Mesenteric fat pad (tissue), 1 donor: ENCODE data around the gene YIPF3. TPM values are rescaled to one million over a fixed set of nuclear protein-coding genes. Genes with fewer than 3 reads are reported as not detected.
"Not testable (repeated sequence)": the region's sequence is repeated elsewhere in the genome, so short reads cannot be mapped to it uniquely, and the experiment has no call there.

Source experiments
- DNase-seq: peaks from one replicate; pipeline ENCODE4 v3.0.0-alpha.2; 2020; ENCODE audit warnings: low spot score
- long read RNA-seq: library from polyadenylated mRNA; unstranded; transcript quantifications from one replicate; pipeline ENCODE4 v2.0.0, GENCODE V29; 2020
- total RNA-seq: library from RNA; stranded (reverse); fragmentation: NEBNext Ultra II Directional; extraction: Animal tissue kit (Norgen Biotek cat#: 25700); gene quantifications from one replicate; pipeline ENCODE4 v1.2.1, GENCODE V29; 2021
- donor health status: DM: yes; HTN: yes; CAD: no.

The YIPF3 gene
- 72.5 TPM for total RNA-seq
- long read RNA-seq, transcript YIPF3-202 (9 exons, 1,576 nt): major isoform, 243 of 284 reads
- long read RNA-seq, partial matches to known transcripts: 13 of 284 reads
- long read RNA-seq, other reads (novel, unspliced or antisense): 26 of 284 reads

- DNase-seq: peak; percentile 97
These were observed at the start of gene YIPF3, which contains the start of gene POLR1C for GRCh38 chr6:43516697-43517504. Gene YIPF3, minus strand, starts transcription at chr6:43516926. Its CDS starts 119 bp downstream, at chr6:43516807. Gene POLR1C, plus strand, starts transcription at chr6:43517089. Its CDS starts 21 bp downstream, at chr6:43517110.

- no peak for DNase-seq
These were observed 42.6 kb upstream of the YIPF3 start for GRCh38 chr6:43559328-43559727.

- not testable (repeated sequence) for DNase-seq
These were observed 40.9 kb upstream of the YIPF3 start for GRCh38 chr6:43557620-43558019.

GRCh38 chr6:43547222-43547621, 30.5 kb upstream of the YIPF3 start:
- DNase-seq: no peak

- no peak for DNase-seq
These were observed 27.7 kb upstream of the YIPF3 start for GRCh38 chr6:43544461-43544860.

GRCh38 chr6:43541774-43542471, 25.2 kb upstream of the YIPF3 start:
- DNase-seq: no peak

- DNase-seq: no peak
These were observed 23.8 kb upstream of the YIPF3 start for GRCh38 chr6:43540507-43540906.

- not testable (repeated sequence) for DNase-seq
These were observed 22.7 kb upstream of the YIPF3 start for GRCh38 chr6:43539409-43539808.

GRCh38 chr6:43538986-43539385, 22.3 kb upstream of the YIPF3 start:
- not testable (repeated sequence) for DNase-seq

- peak; percentile 57 for DNase-seq
These were observed 15.5 kb upstream of the YIPF3 start for GRCh38 chr6:43532201-43532600.

- DNase-seq: no peak
These were observed 7.8 kb upstream of the YIPF3 start for GRCh38 chr6:43524483-43524961.

- no peak for DNase-seq
These were observed 6.6 kb upstream of the YIPF3 start for GRCh38 chr6:43523284-43523683.

GRCh38 chr6:43522547-43523261, 6.0 kb upstream of the YIPF3 start:
- DNase-seq: no peak

GRCh38 chr6:43521836-43522235, 5.1 kb upstream of the YIPF3 start:
- DNase-seq: no peak

- no peak for DNase-seq
These were observed 3.4 kb upstream of the YIPF3 start for GRCh38 chr6:43520097-43520496.

- no peak for DNase-seq
These were observed 1.0 kb upstream of the YIPF3 start for GRCh38 chr6:43517505-43518357.

- DNase-seq: no peak
These were observed 394 bp downstream of the YIPF3 start for GRCh38 chr6:43516367-43516696.

- no peak for DNase-seq
These were observed 918 bp downstream of the YIPF3 start for GRCh38 chr6:43515808-43516207.

GRCh38 chr6:43511824-43512415, 4.8 kb downstream of the YIPF3 start:
- DNase-seq: no peak

- DNase-seq: no peak
These were observed 5.9 kb downstream of the YIPF3 start for GRCh38 chr6:43510827-43511163.
